Activated T-helper 2 cell treated with anti-CD3 and anti-CD28 coated beads, Interferon-gamma antibody, Interleukin-2, Interleukin-4, amounts not matched to agents 10 μg/mL and 5 μg/mL and 100 μg/mL, durations not matched to agents 14 hours and 24 hours and 36 hours (primary cell): Measurements from ENCODE around the gene CELA2B. TPM values are rescaled to one million over a fixed set of nuclear protein-coding genes. Genes with fewer than 3 reads are reported as not detected.
"Not testable (repeated sequence)": the region's sequence is repeated elsewhere in the genome, so short reads cannot be mapped to it uniquely, and the experiment has no call there.

ENCODE experiments used
- DNase-seq: peaks from one replicate; pipeline ENCODE4 v3.0.0; 2021; ENCODE audit warnings: low spot score
- H3K27ac Mint-ChIP-seq: one replicate; pipeline ENCODE4 v1.8.0; 2021; ENCODE audit warnings: mixed read lengths
- H3K27me3 Mint-ChIP-seq: one replicate; pipeline ENCODE4 v1.8.0; 2021; ENCODE audit warnings: low read depth, mixed read lengths
- H3K36me3 Mint-ChIP-seq: one replicate; pipeline ENCODE4 v1.8.0; 2021; ENCODE audit warnings: low read depth, mixed read lengths
- H3K4me1 Mint-ChIP-seq: one replicate; pipeline ENCODE4 v1.8.0; 2021; ENCODE audit warnings: low read depth, mixed read lengths
- H3K4me3 Mint-ChIP-seq: one replicate; pipeline ENCODE4 v1.8.0; 2021; ENCODE audit warnings: low read depth, mild to moderate bottlenecking, moderate library complexity, mixed read lengths
- H3K9me3 Mint-ChIP-seq: one replicate; pipeline ENCODE4 v1.8.0; 2021; ENCODE audit warnings: mixed read lengths
- intact Hi-C: fragments of 100-400 bp; cut with micrococcal nuclease; formaldehyde crosslinking; loops from one replicate; pipeline ENCODE4 v1.15.1; 2023
- total RNA-seq: library from RNA; stranded (reverse); gene quantifications from 2 replicates; pipeline ENCODE4 v1.2.3, GENCODE V29; 2022

CELA2B gene
- total RNA-seq, 1 donor from 2014 or later: not detected

GRCh38 chr1:15504436-15504835 is 28.5 kb downstream of the CELA2B start:
- peaks cover 15% of the 10 kb centered on the region for H3K36me3 Mint-ChIP-seq
- H3K27me3 Mint-ChIP-seq: no peaks in the 10 kb centered on the region
- H3K4me3 Mint-ChIP-seq: no peak overlapping the region
- no peaks in the 10 kb centered on the region for H3K4me1 Mint-ChIP-seq
- H3K27ac Mint-ChIP-seq: no peak overlapping the region
- intact Hi-C loops: no loop called here
- no peak for DNase-seq
- H3K9me3 Mint-ChIP-seq: no peaks in the 10 kb centered on the region

- intact Hi-C loops: no loop called here
- peaks cover 2% of the 10 kb centered on the region for H3K4me1 Mint-ChIP-seq
- no peak overlapping the region for H3K27ac Mint-ChIP-seq
- H3K4me3 Mint-ChIP-seq: no peak overlapping the region
- no peaks in the 10 kb centered on the region for H3K9me3 Mint-ChIP-seq
- no peak for DNase-seq
- H3K27me3 Mint-ChIP-seq: no peaks in the 10 kb centered on the region
- peaks cover 15% of the 10 kb centered on the region for H3K36me3 Mint-ChIP-seq
These were observed 30.9 kb downstream of the CELA2B start for GRCh38 chr1:15506831-15507230.

DNA sequence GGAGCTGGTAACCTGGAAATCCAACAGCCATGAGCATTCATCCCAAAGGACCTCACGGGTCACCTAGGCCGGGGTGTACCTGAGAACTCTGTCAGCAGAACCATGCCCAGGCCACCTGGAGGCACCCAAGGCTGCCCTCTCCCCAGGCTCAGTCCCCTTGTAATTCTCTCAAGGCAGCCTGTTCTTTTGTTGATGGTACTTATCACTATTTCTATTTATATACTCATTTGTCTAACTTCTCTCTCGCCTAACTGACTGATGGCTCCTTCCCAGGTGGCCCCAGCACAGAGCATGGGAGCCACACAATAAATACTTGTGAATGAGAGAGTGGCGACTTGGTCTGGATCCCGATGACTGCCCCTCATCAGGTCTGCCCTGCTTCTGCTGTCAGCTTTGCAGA is 31.4 kb downstream of the CELA2B start:
- Mint-ChIP-seq H3K4me1 (peaks cover 6% of the 10 kb centered on the region), H3K27me3 (no peaks in the 10 kb centered on the region)
- intact Hi-C loops: no loop called here

GRCh38 chr1:15508700-15509487 is 33.0 kb downstream of the CELA2B start:
- Mint-ChIP-seq H3K4me1 (peaks cover 12% of the 10 kb centered on the region), H3K4me3 (no peak overlapping the region), H3K27me3 (no peaks in the 10 kb centered on the region), H3K27ac (no peak overlapping the region), H3K36me3 (peaks cover 25% of the 10 kb centered on the region), H3K9me3 (no peaks in the 10 kb centered on the region)
- intact Hi-C loops: no loop called here
- DNase-seq: no peak

More for the DNA sequence above, 31.4 kb downstream of the CELA2B start:
- Mint-ChIP-seq H3K36me3 (peaks cover 16% of the 10 kb centered on the region), H3K9me3 (no peaks in the 10 kb centered on the region), H3K4me3 (no peak overlapping the region), H3K27ac (no peak overlapping the region)
- DNase-seq: no peak

GRCh38 chr1:15509586-15509985 is 33.7 kb downstream of the CELA2B start:
- DNase-seq: no peak
- Mint-ChIP-seq H3K27me3 (no peaks in the 10 kb centered on the region), H3K36me3 (peaks cover 32% of the 10 kb centered on the region), H3K27ac (no peak overlapping the region), H3K4me1 (peaks cover 19% of the 10 kb centered on the region), H3K4me3 (no peak overlapping the region), H3K9me3 (no peaks in the 10 kb centered on the region)
- intact Hi-C loops: no loop called here

- Mint-ChIP-seq H3K27me3 (no peaks in the 10 kb centered on the region), H3K4me1 (peaks cover 30% of the 10 kb centered on the region), H3K9me3 (no peaks in the 10 kb centered on the region), H3K27ac (peak overlapping the region; percentile 19), H3K36me3 (peaks cover 39% of the 10 kb centered on the region), H3K4me3 (no peak overlapping the region)
- intact Hi-C loops: loop anchor here (5.0 kb wide), 1 partner anchor 94 kb away; no protein-coding TSS in a partner anchor
- no peak for DNase-seq
These were observed 34.9 kb downstream of the CELA2B start for GRCh38 chr1:15510611-15511405.

DNA sequence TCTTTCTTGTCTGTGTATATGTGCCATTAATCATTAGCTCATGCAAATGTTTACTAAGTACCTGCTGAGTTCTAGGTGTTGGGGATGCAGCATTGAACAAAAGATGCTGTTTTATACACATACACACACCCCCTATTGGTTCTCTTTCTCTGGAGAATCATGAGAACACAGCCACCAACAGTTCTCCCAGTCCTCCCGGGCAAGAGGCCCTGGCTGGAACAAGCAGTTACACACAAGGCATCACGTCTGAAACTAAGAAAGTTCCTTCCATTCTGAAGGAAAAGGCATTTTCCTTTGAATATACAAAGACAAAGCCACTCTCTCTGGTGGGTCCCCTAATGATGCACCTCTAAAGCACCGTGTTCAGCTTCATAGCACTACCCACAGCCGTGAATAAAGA is 37.3 kb downstream of the CELA2B start:
- intact Hi-C loops: loop anchor here (5.0 kb wide), 1 partner anchor 96 kb away; no protein-coding TSS in a partner anchor
- H3K4me3 Mint-ChIP-seq: no peak overlapping the region
- no peaks in the 10 kb centered on the region for H3K27me3 Mint-ChIP-seq
- DNase-seq: no peak
- peaks cover 58% of the 10 kb centered on the region for H3K36me3 Mint-ChIP-seq
- H3K27ac Mint-ChIP-seq: peak overlapping the region; percentile 49
- H3K9me3 Mint-ChIP-seq: no peaks in the 10 kb centered on the region
- H3K4me1 Mint-ChIP-seq: peaks cover 44% of the 10 kb centered on the region

DNA sequence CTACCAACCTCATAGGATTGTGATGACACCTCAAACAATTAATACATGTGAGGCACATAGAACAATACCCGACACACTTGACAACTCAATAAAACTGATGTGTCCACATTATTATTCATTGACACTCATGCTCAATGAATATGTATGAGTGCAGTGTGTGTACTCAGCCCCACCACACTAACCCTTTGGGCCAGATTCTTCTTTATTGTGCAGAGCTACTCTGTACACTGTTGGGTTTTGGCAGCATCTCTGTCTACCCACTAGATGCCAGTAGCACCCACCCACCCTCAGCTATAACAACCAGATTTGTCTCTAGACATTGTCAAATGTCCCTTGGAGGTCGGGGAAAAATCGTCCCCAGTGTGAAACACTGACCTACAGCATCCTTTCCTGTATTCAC is 38.0 kb downstream of the CELA2B start:
- Mint-ChIP-seq H3K36me3 (peaks cover 63% of the 10 kb centered on the region), H3K27ac (peak overlapping the region; percentile 78), H3K4me3 (no peak overlapping the region), H3K27me3 (no peaks in the 10 kb centered on the region), H3K4me1 (peaks cover 48% of the 10 kb centered on the region), H3K9me3 (no peaks in the 10 kb centered on the region)
- intact Hi-C loops: loop anchor here (5.0 kb wide), 1 partner anchor 97 kb away; no protein-coding TSS in a partner anchor
- DNase-seq: no peak

DNA sequence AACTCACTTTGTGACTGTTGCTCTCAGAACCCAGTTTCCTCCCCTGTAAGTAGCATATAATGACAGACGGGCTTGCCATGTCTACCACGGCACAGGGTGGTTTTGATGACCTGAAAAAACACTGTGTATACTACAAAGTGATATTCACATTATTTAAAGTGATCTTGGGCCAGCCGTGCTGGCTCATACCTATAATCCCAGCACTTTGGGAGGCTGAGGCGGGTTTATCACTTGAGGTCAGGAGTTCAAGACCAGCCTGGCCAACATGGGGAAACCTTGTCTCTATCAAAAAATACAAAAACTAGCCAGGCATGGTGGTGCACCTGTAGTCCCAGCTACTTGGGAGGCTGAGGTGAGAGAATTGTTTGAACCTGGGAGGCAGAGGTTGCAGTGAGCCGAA is 38.7 kb downstream of the CELA2B start:
- intact Hi-C loops: loop anchor here (5.0 kb wide), 1 partner anchor 97 kb away; no protein-coding TSS in a partner anchor
- DNase-seq, H3K4me3 Mint-ChIP-seq, H3K9me3 Mint-ChIP-seq, H3K27me3 Mint-ChIP-seq: not testable (repeated sequence)
- H3K4me1 Mint-ChIP-seq: peaks cover 51% of the 10 kb centered on the region
- H3K36me3 Mint-ChIP-seq: peaks cover 67% of the 10 kb centered on the region
- peak overlapping the region; percentile 78 for H3K27ac Mint-ChIP-seq

DNA sequence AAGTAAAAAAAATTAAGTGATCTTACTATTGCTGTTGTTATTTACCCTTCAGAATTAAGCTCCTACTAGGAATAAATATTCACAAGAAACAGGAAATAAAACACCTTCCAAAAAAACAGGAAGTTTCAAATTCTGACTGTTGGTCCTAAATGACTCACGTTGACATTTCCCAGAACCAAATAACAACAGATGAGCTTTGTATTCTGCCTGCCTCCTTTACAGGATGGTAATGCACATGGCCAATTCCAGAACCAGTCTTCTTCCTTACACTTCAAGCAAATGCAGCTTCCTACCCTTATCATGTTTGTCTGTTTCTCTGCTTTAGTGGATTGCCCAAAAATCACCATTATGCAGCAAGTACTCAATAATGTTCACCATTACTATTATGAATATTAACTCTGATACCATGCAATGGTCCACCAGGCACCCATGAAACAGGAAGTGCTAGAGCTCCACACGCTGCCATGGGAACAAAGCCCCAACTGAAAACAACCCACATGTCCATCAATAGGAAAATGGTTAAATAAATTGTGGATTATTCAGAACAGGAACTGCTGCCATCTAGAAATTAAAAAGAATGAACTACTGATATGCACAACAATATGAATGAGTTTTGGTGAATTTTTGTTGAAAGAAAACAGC is 39.2 kb downstream of the CELA2B start:
- H3K4me1 Mint-ChIP-seq: peaks cover 53% of the 10 kb centered on the region
- H3K27ac Mint-ChIP-seq: peak overlapping the region; percentile 86
- no peaks in the 10 kb centered on the region for H3K27me3 Mint-ChIP-seq
- intact Hi-C loops: no loop called here
- DNase-seq: no peak
- H3K4me3 Mint-ChIP-seq: peak overlapping the region; percentile 18
- peaks cover 67% of the 10 kb centered on the region for H3K36me3 Mint-ChIP-seq
- H3K9me3 Mint-ChIP-seq: no peaks in the 10 kb centered on the region

DNA sequence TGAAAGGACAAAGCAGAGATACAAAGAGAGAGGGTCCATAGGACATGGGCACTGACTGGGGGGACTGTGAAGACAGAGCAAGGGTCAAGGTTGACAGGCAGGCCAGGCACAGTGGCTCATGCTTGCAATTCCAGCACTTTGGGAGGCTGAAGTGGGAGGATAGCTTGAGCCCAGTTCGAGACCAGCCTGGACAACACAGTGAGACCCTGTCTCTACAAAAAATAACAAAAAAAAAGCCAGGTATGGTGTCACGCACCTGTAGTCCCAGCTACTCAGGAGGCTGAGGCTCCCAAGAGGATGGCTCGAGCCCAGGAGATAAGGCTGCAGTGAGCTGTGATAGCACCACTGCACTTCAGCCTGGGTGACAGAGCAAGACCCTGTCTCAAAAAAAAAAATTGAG is 43.7 kb downstream of the CELA2B start:
- no peak overlapping the region for H3K4me3 Mint-ChIP-seq
- DNase-seq: no peak
- no peaks in the 10 kb centered on the region for H3K27me3 Mint-ChIP-seq
- H3K9me3 Mint-ChIP-seq: no peaks in the 10 kb centered on the region
- no peak overlapping the region for H3K27ac Mint-ChIP-seq
- H3K4me1 Mint-ChIP-seq: peaks cover 48% of the 10 kb centered on the region
- intact Hi-C loops: no loop called here
- H3K36me3 Mint-ChIP-seq: peaks cover 45% of the 10 kb centered on the region

DNA sequence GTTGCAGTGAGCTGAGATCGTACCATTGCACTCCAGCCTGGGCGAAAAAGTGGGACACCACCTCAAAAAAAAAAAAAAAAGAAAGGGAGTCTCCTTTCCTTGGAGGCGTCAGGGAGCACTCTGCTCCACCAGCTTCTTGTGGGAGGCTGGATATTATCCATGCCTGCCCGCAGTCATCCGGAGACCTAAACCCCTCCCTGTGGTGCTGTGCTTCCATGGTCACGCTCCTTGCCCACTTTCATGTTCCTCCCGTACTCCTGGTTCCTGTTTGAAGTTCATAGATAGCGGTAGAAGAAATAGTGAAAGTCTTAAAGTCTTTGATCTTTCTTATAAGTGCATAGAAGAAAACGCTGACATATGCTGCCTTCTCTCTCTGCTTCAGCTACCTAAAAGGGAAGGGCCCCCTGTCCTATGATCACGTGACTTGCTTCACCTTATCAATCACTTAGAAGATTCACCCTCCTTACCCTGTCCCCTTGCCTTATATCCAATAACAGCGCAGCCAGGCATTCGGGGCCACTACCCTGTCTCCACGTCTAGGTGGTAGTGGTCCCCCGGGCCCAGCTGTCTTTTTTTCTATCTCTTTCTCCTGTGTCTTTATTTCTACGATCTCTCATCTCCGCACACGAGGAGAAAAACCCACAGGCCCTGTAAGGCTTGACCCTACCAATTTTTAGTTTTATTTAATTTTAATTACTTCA is 45.5 kb downstream of the CELA2B start:
- DNase-seq, H3K9me3 Mint-ChIP-seq, intact Hi-C loops, H3K27me3 Mint-ChIP-seq, H3K4me3 Mint-ChIP-seq: not testable (repeated sequence)
- H3K27ac Mint-ChIP-seq: peak overlapping the region; percentile 18
- H3K4me1 Mint-ChIP-seq: peaks cover 50% of the 10 kb centered on the region
- H3K36me3 Mint-ChIP-seq: peaks cover 37% of the 10 kb centered on the region
